HCT116 (cell line): Measurements from ENCODE around the gene SLC19A1. TPM values are rescaled to one million over a fixed set of nuclear protein-coding genes. Genes with fewer than 3 reads are reported as not detected.

ENCODE experiments used
- ATAC-seq: fragments of 200-7000 bp; cut with Tn5 transposase; 2 replicates; pipeline ENCODE4 v1.9.1; 2020; ENCODE audit warnings: mild to moderate bottlenecking, moderate library complexity
- BruUV-seq: library from RNA; stranded (reverse); fragments of 400-500 nt; replicated peaks from 2 replicates; lab custom pipeline; 2021; lab: Mats Ljungman, UMichigan
- CTCF ChIA-PET: fragments of 300-600 bp; sonication (Branson Sonifier 250); formaldehyde crosslinking; loops from one replicate; lab custom pipeline; 2021; ENCODE audit warnings: antibody characterized with exemption; lab: Charles Lee
- POLR2A ChIA-PET: fragments of 300-600, 350-600 bp; sonication (Branson Sonifier 250); formaldehyde crosslinking; loops from one replicate; lab custom pipeline; 2021; ENCODE audit warnings: antibody characterized with exemption; lab: Charles Lee
- RAD21 ChIA-PET, 2 experiments: fragments of 300-600 bp; sonication (Branson Sonifier 250); formaldehyde crosslinking; loops; one replicate each; lab custom pipeline; 2023; ENCODE audit warnings: low total read pairs in 2 of 2; ENCODE audit not compliant: uncharacterized antibody in 2 of 2, unreplicated experiment in 2 of 2, low non-redundant PET in 1 of 2; lab: Charles Lee
- DNase-seq: peaks from one replicate; pipeline ENCODE4 v3.0.0-alpha.2; 2010; ENCODE audit warnings: low read depth, low spot score
- H2AFZ ChIP-seq: fragments of 200-600 bp; shearing (Covaris generic), sonication (generic); 2 replicates; pipeline ENCODE4 v1.6.1; 2017; ENCODE audit warnings: low read depth, mixed run types, mixed read lengths, antibody characterized with exemption, low read length; ENCODE audit not compliant: poor library complexity, severe bottlenecking
- H3K27ac ChIP-seq: 2 replicates; pipeline ENCODE4 v1.5.1; 2012; ENCODE audit warnings: low read depth, low read length
- H3K27me3 ChIP-seq: fragments of 200-600 bp; sonication (generic); 2 replicates; pipeline ENCODE4 v1.6.1; 2016; ENCODE audit warnings: mixed run types, low read length, mixed read lengths; ENCODE audit not compliant: insufficient read depth
- H3K36me3 ChIP-seq, 2 experiments: fragments of 200-500 bp in 1 of 2; fragments of 200-600 bp in 1 of 2; sonication (Bioruptor generic) in 1 of 2; sonication (generic) in 1 of 2; 2 replicates each; pipeline versions ENCODE4 v1.5.1 to v1.6.1; 2014 to 2016; ENCODE audit warnings: low read length in 2 of 2, inconsistent platforms in 1 of 2, mixed read lengths in 1 of 2, mixed run types in 1 of 2; ENCODE audit not compliant: insufficient read depth in 2 of 2, control insufficient read depth in 1 of 2
- H3K4me1 ChIP-seq, 2 experiments: fragments of 200-600 bp in 1 of 2; sonication (generic) in 1 of 2; 2 replicates each; pipeline versions ENCODE4 v1.5.1 to v1.6.1; 2012 to 2017; ENCODE audit warnings: low read length in 2 of 2, inconsistent platforms in 1 of 2, mild to moderate bottlenecking in 1 of 2, mixed read lengths in 1 of 2, mixed run types in 1 of 2, moderate library complexity in 1 of 2; ENCODE audit not compliant: insufficient read depth in 2 of 2, control insufficient read depth in 1 of 2
- H3K4me2 ChIP-seq: fragments of 200-600 bp; sonication (generic); 2 replicates; pipeline ENCODE4 v1.6.1; 2017; ENCODE audit warnings: mixed run types, low read length, mixed read lengths
- H3K4me3 ChIP-seq, 2 experiments: fragments of 200-600 bp in 1 of 2; sonication (generic) in 1 of 2; replicated peaks in 1 of 2; 2 replicates each; pipeline ENCODE4 v1.5.1; 2011 to 2016; ENCODE audit warnings: low read length in 2 of 2, control low read depth in 1 of 2, low read depth in 1 of 2, mild to moderate bottlenecking in 1 of 2, mixed read lengths in 1 of 2, mixed run types in 1 of 2
- H3K79me2 ChIP-seq: fragments of 200-600 bp; sonication (generic); 2 replicates; pipeline ENCODE4 v1.6.1; 2017; ENCODE audit warnings: mild to moderate bottlenecking, mixed run types, low read length, moderate library complexity, mixed read lengths; ENCODE audit not compliant: insufficient read depth
- H3K9ac ChIP-seq: fragments of 200-600 bp; sonication (generic); 2 replicates; pipeline ENCODE4 v1.6.1; 2016; ENCODE audit warnings: low read length, mixed read lengths
- H3K9me2 ChIP-seq: fragments of 200-600 bp; sonication (generic), shearing (Covaris generic); 2 replicates; pipeline ENCODE4 v1.6.1; 2017; ENCODE audit warnings: mixed run types, mild to moderate bottlenecking, moderate library complexity; ENCODE audit not compliant: insufficient read depth
- H3K9me3 ChIP-seq, 2 experiments: fragments of 200-500 bp in 1 of 2; fragments of 200-600 bp in 1 of 2; sonication (Bioruptor generic) in 1 of 2; sonication (generic) in 1 of 2; 2 replicates each; pipeline ENCODE4 v1.6.1; 2014 to 2017; ENCODE audit warnings: low read length in 2 of 2, mixed read lengths in 2 of 2, inconsistent platforms in 1 of 2, low read depth in 1 of 2, mild to moderate bottlenecking in 1 of 2, mixed run types in 1 of 2, moderate library complexity in 1 of 2; ENCODE audit not compliant: control insufficient read depth in 1 of 2, insufficient read depth in 1 of 2
- H4K20me1 ChIP-seq: fragments of 200-600 bp; sonication (generic), shearing (Covaris generic); 2 replicates; pipeline ENCODE4 v1.6.1; 2017; ENCODE audit warnings: mixed run types, mild to moderate bottlenecking, moderate library complexity; ENCODE audit not compliant: insufficient read depth
- EGR1 ChIP-seq: IDR thresholded peaks from 2 replicates; pipeline ENCODE4 v1.6.1; 2012; ENCODE audit warnings: low read depth
- ELF1 ChIP-seq: IDR thresholded peaks from 2 replicates; pipeline ENCODE4 v1.6.1; 2012; ENCODE audit warnings: low read depth, borderline replicate concordance
- EZH2 ChIP-seq: fragments of 200-600 bp; sonication (generic); IDR thresholded peaks from 2 replicates; pipeline ENCODE4 v1.6.1; 2017; ENCODE audit warnings: antibody characterized with exemption, mixed run types
- FOSL1 ChIP-seq: IDR thresholded peaks from 2 replicates; pipeline ENCODE4 v1.6.1; 2012; ENCODE audit warnings: low read depth
- JUND ChIP-seq: IDR thresholded peaks from 2 replicates; pipeline ENCODE4 v1.6.1; 2012
- POLR2A ChIP-seq: IDR thresholded peaks from 2 replicates; pipeline ENCODE4 v1.7.0; 2011; ENCODE audit warnings: borderline replicate concordance; ENCODE audit not compliant: insufficient read depth, insufficient read length; ENCODE audit errors: extremely low read depth
- POLR2AphosphoS5 ChIP-seq: IDR thresholded peaks from 2 replicates; pipeline ENCODE4 v1.6.1; 2011; ENCODE audit warnings: mild to moderate bottlenecking, low read depth, low read length, moderate library complexity
- RAD21 ChIP-seq: IDR thresholded peaks from 2 replicates; pipeline ENCODE4 v1.6.1; 2012; ENCODE audit warnings: low read depth, mild to moderate bottlenecking
- SIN3A ChIP-seq: IDR thresholded peaks from 2 replicates; pipeline ENCODE4 v1.6.1; 2012; ENCODE audit warnings: low read depth
- TCF7L2 ChIP-seq: IDR thresholded peaks from 2 replicates; pipeline ENCODE4 v1.7.0; 2011; ENCODE audit warnings: borderline replicate concordance, inconsistent platforms; ENCODE audit not compliant: insufficient read depth, insufficient read length; ENCODE audit errors: extremely low read depth
- YY1 ChIP-seq: IDR thresholded peaks from 2 replicates; pipeline ENCODE4 v1.6.1; 2011; ENCODE audit warnings: low read length, low read depth, moderate library complexity, mild to moderate bottlenecking; ENCODE audit not compliant: insufficient replicate concordance; ENCODE audit errors: extremely low read depth
- ZNF274 ChIP-seq: fragments of 200-500 bp; sonication (Bioruptor generic); IDR thresholded peaks from 2 replicates; pipeline ENCODE4 v1.6.1; 2014; ENCODE audit warnings: mild to moderate bottlenecking, low read depth, low read length, inconsistent platforms
- intact Hi-C: fragments of 100-400 bp; cut with micrococcal nuclease; formaldehyde crosslinking; loops from 2 replicates; pipeline ENCODE4 v1.10.0; 2022
- total RNA-seq: library from RNA; stranded (reverse); gene quantifications from one replicate; pipeline ENCODE4 v1.2.1, GENCODE V29; 2021; ENCODE audit not compliant: unreplicated experiment
- TF ChIP-seq, protein P1 (sequence below): IDR thresholded peaks from 2 replicates; pipeline ENCODE4 v1.6.1; 2012
- TF ChIP-seq, protein P2 (sequence below): IDR thresholded peaks from 2 replicates; pipeline ENCODE4 v1.6.1; 2012; ENCODE audit warnings: low read depth
- TF ChIP-seq, protein P3 (sequence below): IDR thresholded peaks from 2 replicates; pipeline ENCODE4 v1.6.1; 2011; ENCODE audit warnings: mild to moderate bottlenecking, low read length, moderate library complexity; ENCODE audit not compliant: insufficient replicate concordance; ENCODE audit errors: extremely low read depth

SLC19A1 gene
- total RNA-seq, 1 experiment from 2014 or later: 50.2 TPM

DNA sequence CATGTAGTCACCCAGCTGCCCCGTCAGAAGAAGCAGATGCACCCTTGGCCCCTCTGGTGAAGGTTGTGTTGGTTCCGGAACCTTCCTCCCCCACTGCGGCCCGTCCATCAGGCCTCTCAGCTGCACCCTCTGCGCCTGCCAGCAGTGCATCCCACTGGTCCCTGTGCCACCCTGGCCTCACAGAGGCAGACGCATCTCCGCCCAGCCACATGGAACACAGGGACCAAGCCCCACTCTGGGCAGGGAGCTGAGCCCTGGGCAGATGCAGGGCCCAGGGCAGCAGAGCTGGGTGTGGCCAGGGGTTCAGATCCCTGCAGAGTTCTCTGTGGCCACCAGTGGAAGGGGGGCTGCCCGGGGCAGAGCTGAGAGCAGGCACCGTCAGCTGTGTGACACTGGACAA lies 50.6 kb downstream of the SLC19A1 start:
- no peak overlapping the region for H3K4me2 ChIP-seq
- intact Hi-C loops: no loop called here
- no peak overlapping the region for H3K27ac ChIP-seq
- no peak overlapping the region for H2AFZ ChIP-seq
- no peaks in the 10 kb centered on the region for H3K9me3 ChIP-seq
- ATAC-seq (no peak), DNase-seq (no peak)
- H3K36me3 ChIP-seq: peaks cover 0 to 6% of the 10 kb centered on the region in 2 experiments; a peak in 2 of 4 replicates
- no peaks in the 10 kb centered on the region for H3K79me2 ChIP-seq
- no peak overlapping the region for H3K9ac ChIP-seq
- ChIA-PET CTCF (no interaction called here), RAD21 (no interaction called here), POLR2A (no interaction called here)
- H3K4me3 ChIP-seq: no peak overlapping the region
- TF ChIP-seq, protein P1, sequence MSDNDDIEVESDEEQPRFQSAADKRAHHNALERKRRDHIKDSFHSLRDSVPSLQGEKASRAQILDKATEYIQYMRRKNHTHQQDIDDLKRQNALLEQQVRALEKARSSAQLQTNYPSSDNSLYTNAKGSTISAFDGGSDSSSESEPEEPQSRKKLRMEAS: no peak
- TF ChIP-seq POLR2A: no peak
- TF ChIP-seq YY1: no peak
- TF ChIP-seq, protein P2, sequence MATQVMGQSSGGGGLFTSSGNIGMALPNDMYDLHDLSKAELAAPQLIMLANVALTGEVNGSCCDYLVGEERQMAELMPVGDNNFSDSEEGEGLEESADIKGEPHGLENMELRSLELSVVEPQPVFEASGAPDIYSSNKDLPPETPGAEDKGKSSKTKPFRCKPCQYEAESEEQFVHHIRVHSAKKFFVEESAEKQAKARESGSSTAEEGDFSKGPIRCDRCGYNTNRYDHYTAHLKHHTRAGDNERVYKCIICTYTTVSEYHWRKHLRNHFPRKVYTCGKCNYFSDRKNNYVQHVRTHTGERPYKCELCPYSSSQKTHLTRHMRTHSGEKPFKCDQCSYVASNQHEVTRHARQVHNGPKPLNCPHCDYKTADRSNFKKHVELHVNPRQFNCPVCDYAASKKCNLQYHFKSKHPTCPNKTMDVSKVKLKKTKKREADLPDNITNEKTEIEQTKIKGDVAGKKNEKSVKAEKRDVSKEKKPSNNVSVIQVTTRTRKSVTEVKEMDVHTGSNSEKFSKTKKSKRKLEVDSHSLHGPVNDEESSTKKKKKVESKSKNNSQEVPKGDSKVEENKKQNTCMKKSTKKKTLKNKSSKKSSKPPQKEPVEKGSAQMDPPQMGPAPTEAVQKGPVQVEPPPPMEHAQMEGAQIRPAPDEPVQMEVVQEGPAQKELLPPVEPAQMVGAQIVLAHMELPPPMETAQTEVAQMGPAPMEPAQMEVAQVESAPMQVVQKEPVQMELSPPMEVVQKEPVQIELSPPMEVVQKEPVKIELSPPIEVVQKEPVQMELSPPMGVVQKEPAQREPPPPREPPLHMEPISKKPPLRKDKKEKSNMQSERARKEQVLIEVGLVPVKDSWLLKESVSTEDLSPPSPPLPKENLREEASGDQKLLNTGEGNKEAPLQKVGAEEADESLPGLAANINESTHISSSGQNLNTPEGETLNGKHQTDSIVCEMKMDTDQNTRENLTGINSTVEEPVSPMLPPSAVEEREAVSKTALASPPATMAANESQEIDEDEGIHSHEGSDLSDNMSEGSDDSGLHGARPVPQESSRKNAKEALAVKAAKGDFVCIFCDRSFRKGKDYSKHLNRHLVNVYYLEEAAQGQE: no peak
- TF ChIP-seq FOSL1: no peak
- TF ChIP-seq JUND: no peak
- no peak for TF ChIP-seq ZNF274
- no peak for TF ChIP-seq RAD21
- TF ChIP-seq TCF7L2: no peak
- no peak for TF ChIP-seq EGR1
- TF ChIP-seq EZH2: no peak
- TF ChIP-seq POLR2AphosphoS5: no peak
- no peak for TF ChIP-seq ELF1
- TF ChIP-seq, protein P3, sequence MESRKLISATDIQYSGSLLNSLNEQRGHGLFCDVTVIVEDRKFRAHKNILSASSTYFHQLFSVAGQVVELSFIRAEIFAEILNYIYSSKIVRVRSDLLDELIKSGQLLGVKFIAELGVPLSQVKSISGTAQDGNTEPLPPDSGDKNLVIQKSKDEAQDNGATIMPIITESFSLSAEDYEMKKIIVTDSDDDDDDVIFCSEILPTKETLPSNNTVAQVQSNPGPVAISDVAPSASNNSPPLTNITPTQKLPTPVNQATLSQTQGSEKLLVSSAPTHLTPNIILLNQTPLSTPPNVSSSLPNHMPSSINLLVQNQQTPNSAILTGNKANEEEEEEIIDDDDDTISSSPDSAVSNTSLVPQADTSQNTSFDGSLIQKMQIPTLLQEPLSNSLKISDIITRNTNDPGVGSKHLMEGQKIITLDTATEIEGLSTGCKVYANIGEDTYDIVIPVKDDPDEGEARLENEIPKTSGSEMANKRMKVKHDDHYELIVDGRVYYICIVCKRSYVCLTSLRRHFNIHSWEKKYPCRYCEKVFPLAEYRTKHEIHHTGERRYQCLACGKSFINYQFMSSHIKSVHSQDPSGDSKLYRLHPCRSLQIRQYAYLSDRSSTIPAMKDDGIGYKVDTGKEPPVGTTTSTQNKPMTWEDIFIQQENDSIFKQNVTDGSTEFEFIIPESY: no peak
- TF ChIP-seq SIN3A: no peak
- H4K20me1 ChIP-seq: no peaks in the 10 kb centered on the region
- no peaks in the 10 kb centered on the region for H3K27me3 ChIP-seq
- H3K9me2 ChIP-seq: no peaks in the 10 kb centered on the region
- H3K4me1 ChIP-seq: no peaks in the 10 kb centered on the region
- no TSS peak for BruUV-seq
